K562 (cell line): ENCODE data around the gene HAUS7. TPM values are rescaled to one million over a fixed set of nuclear protein-coding genes. Genes with fewer than 3 reads are reported as not detected.

Experiments
- CTBP1 ChIP-seq: fragments of 450-650 bp; IDR thresholded peaks from 2 replicates; pipeline ENCODE4 v1.6.1; 2016; ENCODE audit warnings: borderline replicate concordance
- GABPB2 ChIP-seq: fragments of 250-450 bp; sonication (Bioruptor Pico); conservative IDR thresholded peaks from 2 replicates; pipeline ENCODE4 v1.5.1; 2021; ENCODE audit warnings: mild to moderate bottlenecking
- MAZ ChIP-seq, 2 experiments: fragments of 450-650 bp in 1 of 2; sonication (generic) in 1 of 2; formaldehyde crosslinking; IDR thresholded peaks in 1 of 2; conservative IDR thresholded peaks in 1 of 2; 2 replicates each; pipeline versions ENCODE4 v1.4.0 to v1.5.0; 2020; ENCODE audit warnings: mild to moderate bottlenecking in 1 of 2, missing genetic modification reagents in 1 of 2
- SMC3 ChIP-seq: conservative IDR thresholded peaks from 2 replicates; pipeline ENCODE4 v1.6.1; 2011; ENCODE audit warnings: low read depth, low read length, improper control_type of control experiment; ENCODE audit not compliant: insufficient read depth
- XRCC5 ChIP-seq: fragments of 200-400 bp; formaldehyde crosslinking; IDR thresholded peaks from 2 replicates; pipeline ENCODE4 v1.6.1; 2017; ENCODE audit warnings: low read depth, mild to moderate bottlenecking, low read length
- polyA plus RNA-seq, 8 experiments: library from polyadenylated mRNA; depleted of rRNA in 4 of 8; stranded (reverse) in 5 of 8; unstranded in 3 of 8; fragments of >200 nt; fragmentation: Nextera tagmentation in 2 of 8; fragmentation: Illumina TruSeq in 1 of 8; extraction: Ambion mirVana in 2 of 8; extraction: Trizol in 1 of 8; gene quantifications; 2 replicates each; pipeline versions ENCODE4 v1.2.1 to v1.2.3, GENCODE V29; 2011 to 2014; ENCODE audit warnings: inconsistent platforms in 1 of 8, missing spikeins in 1 of 8
- total RNA-seq, 7 experiments: library from RNA; depleted of rRNA in 6 of 7; stranded (reverse); fragments of >200 nt in 6 of 7; fragmentation: Illumina TruSeq in 2 of 7; extraction: Trizol in 2 of 7; gene quantifications; 2 replicates each; pipeline versions ENCODE4 v1.2.1 to v1.2.3, GENCODE V29; 2011 to 2021; ENCODE audit warnings: low replicate concordance in 1 of 7
- TF ChIP-seq, protein P1 (sequence below): fragments of 200-600 bp; sonication (generic); IDR thresholded peaks from one replicate; pipeline ENCODE4 v1.6.1; 2012; ENCODE audit warnings: mild to moderate bottlenecking, low read depth, low read length, inconsistent platforms

The HAUS7 gene
- total and polyA plus RNA-seq, 9 of the 15 experiments (the other 6 are each of a cell fraction or from before 2014, with no cell fraction given): 10.0 to 94.9 (median 48.8) TPM

GRCh38 chrX:153448556-153449367, 21.6 kb downstream of the HAUS7 start (continued):
- TF ChIP-seq, protein P1, sequence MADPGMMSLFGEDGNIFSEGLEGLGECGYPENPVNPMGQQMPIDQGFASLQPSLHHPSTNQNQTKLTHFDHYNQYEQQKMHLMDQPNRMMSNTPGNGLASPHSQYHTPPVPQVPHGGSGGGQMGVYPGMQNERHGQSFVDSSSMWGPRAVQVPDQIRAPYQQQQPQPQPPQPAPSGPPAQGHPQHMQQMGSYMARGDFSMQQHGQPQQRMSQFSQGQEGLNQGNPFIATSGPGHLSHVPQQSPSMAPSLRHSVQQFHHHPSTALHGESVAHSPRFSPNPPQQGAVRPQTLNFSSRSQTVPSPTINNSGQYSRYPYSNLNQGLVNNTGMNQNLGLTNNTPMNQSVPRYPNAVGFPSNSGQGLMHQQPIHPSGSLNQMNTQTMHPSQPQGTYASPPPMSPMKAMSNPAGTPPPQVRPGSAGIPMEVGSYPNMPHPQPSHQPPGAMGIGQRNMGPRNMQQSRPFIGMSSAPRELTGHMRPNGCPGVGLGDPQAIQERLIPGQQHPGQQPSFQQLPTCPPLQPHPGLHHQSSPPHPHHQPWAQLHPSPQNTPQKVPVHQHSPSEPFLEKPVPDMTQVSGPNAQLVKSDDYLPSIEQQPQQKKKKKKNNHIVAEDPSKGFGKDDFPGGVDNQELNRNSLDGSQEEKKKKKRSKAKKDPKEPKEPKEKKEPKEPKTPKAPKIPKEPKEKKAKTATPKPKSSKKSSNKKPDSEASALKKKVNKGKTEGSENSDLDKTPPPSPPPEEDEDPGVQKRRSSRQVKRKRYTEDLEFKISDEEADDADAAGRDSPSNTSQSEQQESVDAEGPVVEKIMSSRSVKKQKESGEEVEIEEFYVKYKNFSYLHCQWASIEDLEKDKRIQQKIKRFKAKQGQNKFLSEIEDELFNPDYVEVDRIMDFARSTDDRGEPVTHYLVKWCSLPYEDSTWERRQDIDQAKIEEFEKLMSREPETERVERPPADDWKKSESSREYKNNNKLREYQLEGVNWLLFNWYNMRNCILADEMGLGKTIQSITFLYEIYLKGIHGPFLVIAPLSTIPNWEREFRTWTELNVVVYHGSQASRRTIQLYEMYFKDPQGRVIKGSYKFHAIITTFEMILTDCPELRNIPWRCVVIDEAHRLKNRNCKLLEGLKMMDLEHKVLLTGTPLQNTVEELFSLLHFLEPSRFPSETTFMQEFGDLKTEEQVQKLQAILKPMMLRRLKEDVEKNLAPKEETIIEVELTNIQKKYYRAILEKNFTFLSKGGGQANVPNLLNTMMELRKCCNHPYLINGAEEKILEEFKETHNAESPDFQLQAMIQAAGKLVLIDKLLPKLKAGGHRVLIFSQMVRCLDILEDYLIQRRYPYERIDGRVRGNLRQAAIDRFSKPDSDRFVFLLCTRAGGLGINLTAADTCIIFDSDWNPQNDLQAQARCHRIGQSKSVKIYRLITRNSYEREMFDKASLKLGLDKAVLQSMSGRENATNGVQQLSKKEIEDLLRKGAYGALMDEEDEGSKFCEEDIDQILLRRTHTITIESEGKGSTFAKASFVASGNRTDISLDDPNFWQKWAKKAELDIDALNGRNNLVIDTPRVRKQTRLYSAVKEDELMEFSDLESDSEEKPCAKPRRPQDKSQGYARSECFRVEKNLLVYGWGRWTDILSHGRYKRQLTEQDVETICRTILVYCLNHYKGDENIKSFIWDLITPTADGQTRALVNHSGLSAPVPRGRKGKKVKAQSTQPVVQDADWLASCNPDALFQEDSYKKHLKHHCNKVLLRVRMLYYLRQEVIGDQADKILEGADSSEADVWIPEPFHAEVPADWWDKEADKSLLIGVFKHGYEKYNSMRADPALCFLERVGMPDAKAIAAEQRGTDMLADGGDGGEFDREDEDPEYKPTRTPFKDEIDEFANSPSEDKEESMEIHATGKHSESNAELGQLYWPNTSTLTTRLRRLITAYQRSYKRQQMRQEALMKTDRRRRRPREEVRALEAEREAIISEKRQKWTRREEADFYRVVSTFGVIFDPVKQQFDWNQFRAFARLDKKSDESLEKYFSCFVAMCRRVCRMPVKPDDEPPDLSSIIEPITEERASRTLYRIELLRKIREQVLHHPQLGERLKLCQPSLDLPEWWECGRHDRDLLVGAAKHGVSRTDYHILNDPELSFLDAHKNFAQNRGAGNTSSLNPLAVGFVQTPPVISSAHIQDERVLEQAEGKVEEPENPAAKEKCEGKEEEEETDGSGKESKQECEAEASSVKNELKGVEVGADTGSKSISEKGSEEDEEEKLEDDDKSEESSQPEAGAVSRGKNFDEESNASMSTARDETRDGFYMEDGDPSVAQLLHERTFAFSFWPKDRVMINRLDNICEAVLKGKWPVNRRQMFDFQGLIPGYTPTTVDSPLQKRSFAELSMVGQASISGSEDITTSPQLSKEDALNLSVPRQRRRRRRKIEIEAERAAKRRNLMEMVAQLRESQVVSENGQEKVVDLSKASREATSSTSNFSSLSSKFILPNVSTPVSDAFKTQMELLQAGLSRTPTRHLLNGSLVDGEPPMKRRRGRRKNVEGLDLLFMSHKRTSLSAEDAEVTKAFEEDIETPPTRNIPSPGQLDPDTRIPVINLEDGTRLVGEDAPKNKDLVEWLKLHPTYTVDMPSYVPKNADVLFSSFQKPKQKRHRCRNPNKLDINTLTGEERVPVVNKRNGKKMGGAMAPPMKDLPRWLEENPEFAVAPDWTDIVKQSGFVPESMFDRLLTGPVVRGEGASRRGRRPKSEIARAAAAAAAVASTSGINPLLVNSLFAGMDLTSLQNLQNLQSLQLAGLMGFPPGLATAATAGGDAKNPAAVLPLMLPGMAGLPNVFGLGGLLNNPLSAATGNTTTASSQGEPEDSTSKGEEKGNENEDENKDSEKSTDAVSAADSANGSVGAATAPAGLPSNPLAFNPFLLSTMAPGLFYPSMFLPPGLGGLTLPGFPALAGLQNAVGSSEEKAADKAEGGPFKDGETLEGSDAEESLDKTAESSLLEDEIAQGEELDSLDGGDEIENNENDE: no peak
- TF ChIP-seq MAZ (CRISPR knock-in tag; conservative IDR thresholded peaks at IDR 0.05 in 1 of 2, IDR thresholded peaks at IDR 0.05 in 1 of 2): no peak
- no peak for TF ChIP-seq CTBP1
- no peak for TF ChIP-seq XRCC5
- TF ChIP-seq GABPB2 (CRISPR knock-in tag): no peak
- no peak for TF ChIP-seq SMC3
- TF ChIP-seq, all 486 proteins: peak for 0
